ENCODE data around the gene AMDHD2. TPM values are rescaled to one million over a fixed set of nuclear protein-coding genes. Genes with fewer than 3 reads are reported as not detected.
"Not testable (repeated sequence)": the region's sequence is repeated elsewhere in the genome, so short reads cannot be mapped to it uniquely, and the experiment has no call there.

The AMDHD2 gene
- total RNA-seq, 8 experiments from 2014 or later: 5.6 to 41.7 (median 14.4) TPM

GRCh38 chr16:2535625-2536013, 15.4 kb downstream of the AMDHD2 start:
- H3K4me1 ChIP-seq (replicated peaks in 1 of 2): peaks cover 16 to 19% of the 10 kb centered on the region in 2 donors
- no peak overlapping the region for H3K27ac ChIP-seq
- no peak overlapping the region for H3K4me3 ChIP-seq
- 10 to 100% (median 76%) methylated on average over 1 to 8 of the region's 9 CpGs; no CpG with 5 or more reads in 4 of the 10 experiments for WGBS, 10 experiments
- in situ Hi-C loops (cut with MboI; ENCODE audit: low pct_unique_long_range_greater_than_20kb in 2 of 9, low sequenced_read_pairs in 9 of 9, unreplicated experiment in 9 of 9): no loop called here
- no peak for ATAC-seq (replicated peaks in 6 of 8)

GRCh38 chr16:2537451-2538379, 17.5 kb downstream of the AMDHD2 start, which contains the start of gene PDPK1:
Gene PDPK1, plus strand, starts transcription at chr16:2538021. Its CDS starts 92 bp downstream, at chr16:2538113.
- H3K4me3 ChIP-seq: peak within 1 kb of the TSS; percentile 69 to 100 (median 98)
- H3K27ac ChIP-seq: peak within 1 kb of the TSS; percentile 67 to 97
- peaks cover 10 to 13% of the 10 kb centered on the region in 2 donors for H3K4me1 ChIP-seq (replicated peaks in 1 of 2)
- 0 to 10% (median 2%) methylated on average over 2 to 8 of the region's 126 CpGs; no CpG with 5 or more reads in 7 of the 10 experiments for WGBS, 10 experiments
- peak; percentile 75 to 95 (median 91) for ATAC-seq (replicated peaks in 6 of 8)
- in situ Hi-C loops (cut with MboI; ENCODE audit: low pct_unique_long_range_greater_than_20kb in 2 of 9, low sequenced_read_pairs in 9 of 9, unreplicated experiment in 9 of 9): no loop called here

- Histone ChIP-seq H3K4me1 (replicated peaks in 1 of 2) (peaks cover 10 to 13% of the 10 kb centered on the region in 2 donors), H3K4me3 (peak overlapping the region; percentile 20 to 42 (median 35))
- H3K27ac ChIP-seq; in situ Hi-C loops (cut with MboI; ENCODE audit: low pct_unique_long_range_greater_than_20kb in 2 of 9, low sequenced_read_pairs in 9 of 9, unreplicated experiment in 9 of 9); ATAC-seq (replicated peaks in 6 of 8): not testable (repeated sequence)
- 20 to 100% (median 90%) methylated on average over 1 to 12 of the region's 24 CpGs for WGBS, 10 experiments
Measured at GRCh38 chr16:2539192-2539844, 19.1 kb downstream of the AMDHD2 start.

- H3K27ac ChIP-seq; H3K4me3 ChIP-seq; in situ Hi-C loops (cut with MboI; ENCODE audit: low pct_unique_long_range_greater_than_20kb in 2 of 9, low sequenced_read_pairs in 9 of 9, unreplicated experiment in 9 of 9): not testable (repeated sequence)
- ATAC-seq (replicated peaks in 6 of 8): peak in 2 of 8 experiments; percentile 4
- 45 to 88% (median 80%) methylated on average over 1 to 6 of the region's 14 CpGs; no CpG with 5 or more reads in 7 of the 10 experiments for WGBS, 10 experiments
- H3K4me1 ChIP-seq (replicated peaks in 1 of 2): peaks cover 10 to 13% of the 10 kb centered on the region in 2 donors
Measured at GRCh38 chr16:2539845-2540458, 19.8 kb downstream of the AMDHD2 start.

GRCh38 chr16:2540912-2541311, 20.7 kb downstream of the AMDHD2 start:
- no CpG with 5 or more reads among the region's 4 CpGs for WGBS, 10 experiments
- H3K27ac ChIP-seq; H3K4me3 ChIP-seq; in situ Hi-C loops (cut with MboI; ENCODE audit: low pct_unique_long_range_greater_than_20kb in 2 of 9, low sequenced_read_pairs in 9 of 9, unreplicated experiment in 9 of 9); ATAC-seq (replicated peaks in 6 of 8): not testable (repeated sequence)
- peaks cover 10 to 13% of the 10 kb centered on the region in 2 donors for H3K4me1 ChIP-seq (replicated peaks in 1 of 2)

GRCh38 chr16:2541409-2541808, 21.2 kb downstream of the AMDHD2 start:
- in situ Hi-C loops (cut with MboI; ENCODE audit: low pct_unique_long_range_greater_than_20kb in 2 of 9, low sequenced_read_pairs in 9 of 9, unreplicated experiment in 9 of 9); ATAC-seq (replicated peaks in 6 of 8); H3K27ac ChIP-seq; H3K4me3 ChIP-seq: not testable (repeated sequence)
- 67 to 100% (median 95%) methylated on average over 1 to 3 of the region's 6 CpGs; no CpG with 5 or more reads in 7 of the 10 experiments for WGBS, 10 experiments
- peaks cover 10 to 13% of the 10 kb centered on the region in 2 donors for H3K4me1 ChIP-seq (replicated peaks in 1 of 2)

DNA sequence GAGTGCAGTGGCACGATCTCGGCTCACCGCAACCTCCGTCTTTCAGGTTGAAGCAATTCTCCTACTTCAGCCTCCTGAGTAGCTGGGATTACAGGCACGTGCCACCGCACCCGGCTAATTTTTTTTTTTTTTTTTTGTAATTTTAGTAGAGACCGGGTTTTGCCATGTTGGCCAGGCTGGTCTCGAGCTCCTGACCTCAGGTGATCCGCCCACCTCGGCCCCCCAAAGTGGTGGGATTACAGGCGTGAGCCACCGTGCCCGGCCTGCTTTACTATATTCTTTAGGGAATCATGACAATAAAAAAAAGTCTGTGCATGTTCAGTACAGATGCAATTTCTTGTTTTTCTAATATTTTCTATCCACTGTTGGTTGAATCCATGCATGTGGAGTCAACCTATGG, 23.6 kb downstream of the AMDHD2 start:
- in situ Hi-C loops (cut with MboI; ENCODE audit: low pct_unique_long_range_greater_than_20kb in 2 of 9, low sequenced_read_pairs in 9 of 9, unreplicated experiment in 9 of 9); H3K27ac ChIP-seq; H3K4me3 ChIP-seq; ATAC-seq (replicated peaks in 6 of 8): not testable (repeated sequence)
- peaks cover 8 to 10% of the 10 kb centered on the region in 2 donors for H3K4me1 ChIP-seq (replicated peaks in 1 of 2)
- 67 to 100% (median 96%) methylated on average over 3 to 6 of the region's 14 CpGs; no CpG with 5 or more reads in 5 of the 10 experiments for WGBS, 10 experiments

DNA sequence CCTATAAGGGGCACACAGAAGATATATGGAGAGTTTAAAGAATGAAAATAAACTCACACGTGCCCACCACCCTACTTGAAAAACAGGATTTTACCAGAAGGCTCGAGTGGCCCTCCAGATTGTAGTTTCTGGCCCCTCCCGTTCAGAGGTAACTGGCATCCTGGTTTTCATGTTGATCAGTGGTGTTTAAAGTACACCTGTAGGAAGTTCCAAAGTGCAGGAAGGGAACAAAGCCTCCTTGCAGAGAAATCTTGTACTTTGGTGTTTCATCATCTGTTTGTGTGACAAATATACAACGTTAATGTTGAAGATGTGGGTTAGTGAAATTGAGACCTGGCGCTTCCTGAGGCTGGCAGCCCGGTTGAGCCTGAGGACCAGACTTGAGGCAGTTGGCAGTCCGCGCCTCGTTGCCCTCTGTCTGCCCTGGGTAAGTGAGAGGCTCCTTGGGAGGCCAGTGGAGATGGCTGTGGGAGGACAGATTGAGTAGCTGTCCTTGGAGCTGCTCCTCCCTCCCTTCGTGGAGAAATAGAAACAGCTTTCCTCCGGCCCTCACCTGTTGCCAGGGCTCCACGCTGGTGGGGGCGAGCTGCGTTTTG, 30.2 kb downstream of the AMDHD2 start:
- no CpG with 5 or more reads among the region's 14 CpGs for WGBS, 10 experiments
- in situ Hi-C loops (cut with MboI; ENCODE audit: low pct_unique_long_range_greater_than_20kb in 2 of 9, low sequenced_read_pairs in 9 of 9, unreplicated experiment in 9 of 9); H3K4me1 ChIP-seq (replicated peaks in 1 of 2); H3K4me3 ChIP-seq; ATAC-seq (replicated peaks in 6 of 8); H3K27ac ChIP-seq: not testable (repeated sequence)

DNA sequence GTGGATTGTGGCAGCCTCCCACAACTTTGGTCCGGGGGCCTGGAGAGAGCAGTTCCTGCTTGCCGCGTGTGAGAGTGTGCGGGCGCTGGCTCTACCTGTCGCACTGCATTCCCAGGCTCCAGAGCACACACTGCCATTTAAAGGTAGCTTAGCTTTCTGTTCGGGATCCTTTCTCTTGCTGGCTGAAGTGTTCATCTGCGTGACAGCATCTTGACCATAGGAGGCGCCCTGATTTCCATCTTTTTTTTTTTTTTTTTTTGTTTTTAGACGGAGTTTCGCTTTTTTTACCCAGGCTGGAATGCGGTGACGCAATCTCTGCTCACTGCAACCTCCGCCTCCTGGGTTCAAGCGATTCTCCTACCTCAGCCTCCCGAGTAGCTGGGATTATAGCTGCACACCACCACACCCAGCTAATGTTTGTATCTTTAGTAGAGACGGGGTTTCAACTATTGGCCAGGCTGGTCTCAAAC, 31.3 kb downstream of the AMDHD2 start:
- H3K4me1 ChIP-seq (replicated peaks in 1 of 2); H3K4me3 ChIP-seq; H3K27ac ChIP-seq; in situ Hi-C loops (cut with MboI; ENCODE audit: low pct_unique_long_range_greater_than_20kb in 2 of 9, low sequenced_read_pairs in 9 of 9, unreplicated experiment in 9 of 9): not testable (repeated sequence)
- ATAC-seq (replicated peaks in 6 of 8): peak in 1 of 8 experiments; percentile 15
- WGBS, 10 experiments: 20 to 100% (median 64%) methylated on average over 1 to 10 of the region's 17 CpGs; no CpG with 5 or more reads in 3 of the 10 experiments

DNA sequence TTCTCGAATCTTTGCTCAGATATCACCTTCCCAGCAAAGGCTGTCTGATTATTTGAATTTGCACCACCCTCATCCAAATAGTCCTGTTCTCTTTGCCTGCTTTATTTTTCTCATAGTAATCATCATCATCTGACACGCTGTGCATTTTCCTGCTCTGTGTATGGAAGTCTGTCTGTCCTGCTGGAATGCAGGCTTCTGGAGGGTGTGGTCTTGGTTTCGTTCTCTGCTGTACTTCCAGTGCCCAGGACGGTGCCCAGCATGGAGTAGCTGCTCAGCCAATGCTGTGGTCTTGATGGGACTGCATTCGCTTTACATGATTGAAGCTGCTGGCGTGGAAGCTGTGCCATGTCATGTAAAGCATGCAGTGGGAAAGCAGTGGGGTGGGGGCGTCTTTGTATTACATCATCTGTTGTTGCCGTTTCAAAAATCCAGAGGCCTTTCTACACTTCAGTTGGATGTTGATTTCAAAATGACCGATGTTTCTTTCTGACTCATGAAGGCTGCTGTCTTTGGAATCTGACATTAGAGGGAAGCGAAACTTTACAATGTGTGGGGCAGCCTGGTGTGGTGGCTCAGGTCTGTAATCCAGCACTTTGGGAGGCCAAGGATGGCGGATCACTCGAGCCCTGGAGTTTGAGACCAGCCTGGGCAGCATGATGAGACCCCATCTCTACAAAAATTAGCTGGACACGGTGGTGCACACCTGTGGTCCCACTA, 34.7 kb downstream of the AMDHD2 start:
- H3K4me1 ChIP-seq (replicated peaks in 1 of 2); H3K27ac ChIP-seq; in situ Hi-C loops (cut with MboI; ENCODE audit: low pct_unique_long_range_greater_than_20kb in 2 of 9, low sequenced_read_pairs in 9 of 9, unreplicated experiment in 9 of 9); H3K4me3 ChIP-seq: not testable (repeated sequence)
- WGBS, 10 experiments: no CpG with 5 or more reads among the region's 13 CpGs
- peak in 3 of 8 experiments; percentile 24 to 90 (median 88) for ATAC-seq (replicated peaks in 6 of 8)

DNA sequence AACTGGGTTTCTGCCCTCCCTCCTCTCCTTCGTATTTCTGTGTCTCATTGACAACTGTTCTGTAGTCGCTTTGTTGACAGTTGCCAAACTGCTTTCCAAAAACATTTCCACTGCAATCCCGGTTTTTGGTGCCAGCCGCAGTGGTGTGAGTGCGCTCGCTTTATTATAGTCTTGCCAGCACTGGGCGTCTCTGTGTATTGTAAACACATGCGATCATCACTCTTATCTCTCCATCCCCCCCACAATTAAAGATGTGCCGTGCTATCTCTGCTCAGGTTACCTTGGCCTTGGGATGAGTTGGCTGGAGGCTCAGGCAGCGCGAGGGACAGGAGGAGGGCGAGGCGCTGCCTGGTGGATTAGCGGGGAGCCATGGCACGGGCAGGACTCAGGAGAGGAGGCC, 37.0 kb downstream of the AMDHD2 start:
- WGBS, 10 experiments: no CpG with 5 or more reads among the region's 15 CpGs
- H3K4me1 ChIP-seq (replicated peaks in 1 of 2); ATAC-seq (replicated peaks in 6 of 8); in situ Hi-C loops (cut with MboI; ENCODE audit: low pct_unique_long_range_greater_than_20kb in 2 of 9, low sequenced_read_pairs in 9 of 9, unreplicated experiment in 9 of 9); H3K4me3 ChIP-seq; H3K27ac ChIP-seq: not testable (repeated sequence)

Data from motor neuron (in vitro differentiated cells).